H1 (cell line): ENCODE data around the gene SHCBP1.

Experiments
- BCL11A ChIP-seq, 2 experiments: IDR thresholded peaks; one replicate each; pipeline ENCODE4 v1.6.1; 2011; ENCODE audit warnings: low read depth in 2 of 2, low read length in 2 of 2, mild to moderate bottlenecking in 2 of 2
- CHD2 ChIP-seq: IDR thresholded peaks from 2 replicates; pipeline ENCODE4 v1.6.1; 2012; ENCODE audit warnings: low read length, improper control_type of control experiment
- CTCF ChIP-seq, 3 experiments: IDR thresholded peaks; 1 replicate in 2 of 3; 2 replicates in 1 of 3; pipeline versions ENCODE4 v1.5.1 to v1.6.1; 2011; ENCODE audit warnings: low read length in 3 of 3, mild to moderate bottlenecking in 3 of 3, inconsistent platforms in 2 of 3, low read depth in 1 of 3, moderate library complexity in 1 of 3; ENCODE audit not compliant: insufficient read depth in 1 of 3; ENCODE audit errors: control extremely low read depth in 1 of 3
- EGR1 ChIP-seq: IDR thresholded peaks from 2 replicates; pipeline ENCODE4 v1.6.1; 2011; ENCODE audit warnings: low read depth, low read length, borderline replicate concordance
- GABPA ChIP-seq: IDR thresholded peaks from 2 replicates; pipeline ENCODE4 v1.6.1; 2011; ENCODE audit warnings: mild to moderate bottlenecking, low read length, moderate library complexity, borderline replicate concordance; ENCODE audit not compliant: insufficient read depth
- KDM5A ChIP-seq: fragments of 200-600 bp; IDR thresholded peaks from 2 replicates; pipeline ENCODE4 v1.7.1; 2012; ENCODE audit warnings: mild to moderate bottlenecking, low read length, inconsistent platforms, mixed read lengths
- POLR2AphosphoS5 ChIP-seq: IDR thresholded peaks from 2 replicates; pipeline ENCODE4 v1.6.1; 2011; ENCODE audit warnings: low read depth, low read length
- RAD21 ChIP-seq, 2 experiments: IDR thresholded peaks in 1 of 2; conservative IDR thresholded peaks in 1 of 2; 2 replicates each; pipeline ENCODE4 v1.6.1; 2011; ENCODE audit warnings: low read depth in 2 of 2, low read length in 2 of 2, improper control_type of control experiment in 1 of 2, inconsistent platforms in 1 of 2, mild to moderate bottlenecking in 1 of 2, moderate library complexity in 1 of 2
- RXRA ChIP-seq: IDR thresholded peaks from 2 replicates; pipeline ENCODE4 v1.6.1; 2011; ENCODE audit warnings: low read depth, mild to moderate bottlenecking, low read length, moderate library complexity; ENCODE audit not compliant: insufficient read depth
- SAP30 ChIP-seq: fragments of 300-600 bp; sonication (generic); IDR thresholded peaks from 2 replicates; pipeline ENCODE4 v1.7.1; 2012; ENCODE audit warnings: low read length, moderate library complexity, mild to moderate bottlenecking, inconsistent platforms; ENCODE audit not compliant: insufficient read depth, insufficient replicate concordance
- SIX5 ChIP-seq: IDR thresholded peaks from 2 replicates; pipeline ENCODE4 v1.6.1; 2011; ENCODE audit warnings: mild to moderate bottlenecking, low read depth, low read length
- TAF1 ChIP-seq: IDR thresholded peaks from 2 replicates; pipeline ENCODE4 v1.6.1; 2011; ENCODE audit warnings: mild to moderate bottlenecking, low read depth, low read length
- TBP ChIP-seq: IDR thresholded peaks from 2 replicates; pipeline ENCODE4 v1.6.1; 2011; ENCODE audit warnings: low read depth, low read length, improper control_type of control experiment
- YY1 ChIP-seq: IDR thresholded peaks from 2 replicates; pipeline ENCODE4 v1.6.1; 2011; ENCODE audit warnings: low read depth, mild to moderate bottlenecking, low read length

GRCh38 chr16:46658925-46659324 is 37.7 kb upstream of the SHCBP1 start:
- TF ChIP-seq YY1 (no peak), GABPA (no peak), POLR2AphosphoS5 (no peak), RAD21 (IDR thresholded peaks at IDR 0.05 in 1 of 2, conservative IDR thresholded peaks at IDR 0.05 in 1 of 2; ENCODE audit: low read depth in 2 of 2, low read length in 2 of 2) (no peak), CTCF (IDR thresholded peaks at IDR 0.05; ENCODE audit: control extremely low read depth in 1 of 3, insufficient read depth in 1 of 3, low read depth in 1 of 3, low read length in 3 of 3) (no peak), KDM5A (no peak), BCL11A (IDR thresholded peaks at IDR 0.05; ENCODE audit: low read depth in 2 of 2, low read length in 2 of 2) (no peak), TAF1 (no peak), EGR1 (no peak), TBP (no peak), CHD2 (no peak), SAP30 (no peak), SIX5 (no peak), RXRA (no peak)
